ENCODE results near the gene BRD7.

The BRD7 gene

DNA sequence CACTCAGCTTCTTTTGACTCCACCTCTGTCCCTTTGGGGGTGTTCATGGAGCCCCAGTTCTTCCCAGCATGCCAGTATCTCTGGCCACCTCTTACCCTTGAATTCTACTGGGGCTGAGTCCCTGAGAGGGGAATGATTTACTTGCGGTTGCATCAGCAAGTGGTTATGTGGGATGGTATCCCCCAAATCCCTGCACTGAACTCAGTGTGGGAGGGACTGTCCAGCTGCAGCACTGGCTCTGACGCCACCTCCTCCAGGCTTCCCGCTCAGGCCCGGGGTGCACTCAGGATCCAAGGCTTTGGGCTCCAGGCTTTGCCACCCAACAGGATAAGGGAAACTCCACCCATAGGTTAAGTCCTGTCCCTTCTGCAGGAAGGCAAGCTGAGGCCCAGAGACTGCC is 21.1 kb upstream of the BRD7 start:
- TF ChIP-seq CTCF (IDR thresholded peaks at IDR 0.05; ENCODE audit: borderline replicate concordance, insufficient read depth, low read depth, low read length), result no peak
- H3K4me3 ChIP-seq (ENCODE audit: low read depth, low read length), result no peak overlapping the region

DNA sequence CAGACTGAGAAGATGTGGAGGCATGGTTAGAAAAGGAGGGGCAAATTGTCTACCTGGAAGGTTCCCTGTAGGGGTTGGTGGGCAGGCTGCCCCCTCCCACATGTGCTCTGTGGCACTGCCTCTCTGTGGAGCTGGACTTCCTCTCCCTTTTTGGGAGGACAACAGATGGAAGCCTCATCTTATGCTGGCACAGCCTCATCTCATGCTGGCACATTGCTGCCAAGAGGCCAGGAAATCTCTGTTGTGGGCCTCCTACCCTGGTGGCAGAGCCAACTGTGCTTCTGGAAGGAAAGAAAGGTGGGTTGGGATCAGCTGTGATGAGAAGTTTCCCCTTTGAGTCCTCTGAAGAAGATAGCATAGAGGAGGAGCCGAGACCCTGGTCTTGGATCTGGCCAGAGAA is 19.7 kb upstream of the BRD7 start:
- H3K4me3 ChIP-seq (ENCODE audit: low read depth, low read length), result no peak overlapping the region
- TF ChIP-seq CTCF (IDR thresholded peaks at IDR 0.05; ENCODE audit: borderline replicate concordance, insufficient read depth, low read depth, low read length), result no peak

DNA sequence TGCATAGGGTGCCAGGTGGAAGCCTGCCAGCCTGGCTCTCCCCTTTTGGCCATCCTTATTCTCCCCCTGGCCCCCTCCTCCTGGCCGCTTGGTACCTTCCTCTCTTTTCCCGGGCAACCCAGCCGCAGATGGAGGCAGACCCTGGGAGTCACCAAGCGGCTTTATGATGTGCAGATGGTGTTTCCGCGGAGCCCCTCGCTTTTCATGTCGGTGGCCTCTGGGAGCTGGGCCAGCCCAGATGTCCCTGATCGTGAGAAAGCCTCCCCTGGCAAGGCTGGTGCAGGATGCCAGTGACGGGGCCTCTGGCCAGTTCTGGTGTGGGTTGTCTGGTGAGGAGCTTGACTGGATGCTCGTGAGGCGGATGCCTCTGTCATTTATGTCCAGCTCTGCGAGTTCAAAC is 18.0 kb upstream of the BRD7 start:
- no peak overlapping the region for H3K4me3 ChIP-seq (ENCODE audit: low read depth, low read length)
- no peak for TF ChIP-seq CTCF (IDR thresholded peaks at IDR 0.05; ENCODE audit: borderline replicate concordance, insufficient read depth, low read depth, low read length)

DNA sequence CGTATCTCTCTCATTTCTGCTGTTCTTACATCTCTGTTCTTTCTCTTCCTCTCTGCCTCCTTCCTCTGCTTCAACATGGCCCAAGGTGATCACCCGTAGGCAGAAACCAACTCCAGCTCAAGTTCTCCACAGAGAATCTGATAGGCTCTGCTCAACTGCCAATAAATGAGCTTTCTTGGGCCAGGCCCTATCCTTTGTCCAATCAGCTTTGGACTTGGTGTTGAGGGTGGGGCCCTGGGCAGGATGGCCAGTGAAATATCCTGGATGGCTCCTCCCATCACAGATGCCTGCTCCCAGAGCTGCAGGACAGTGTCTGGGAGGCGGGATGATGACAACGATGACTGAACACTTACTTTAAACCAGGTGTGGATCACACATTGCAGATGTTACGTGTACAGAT is 17.4 kb upstream of the BRD7 start:
- TF ChIP-seq CTCF (IDR thresholded peaks at IDR 0.05; ENCODE audit: borderline replicate concordance, insufficient read depth, low read depth, low read length), result no peak
- H3K4me3 ChIP-seq (ENCODE audit: low read depth, low read length), result no peak overlapping the region

DNA sequence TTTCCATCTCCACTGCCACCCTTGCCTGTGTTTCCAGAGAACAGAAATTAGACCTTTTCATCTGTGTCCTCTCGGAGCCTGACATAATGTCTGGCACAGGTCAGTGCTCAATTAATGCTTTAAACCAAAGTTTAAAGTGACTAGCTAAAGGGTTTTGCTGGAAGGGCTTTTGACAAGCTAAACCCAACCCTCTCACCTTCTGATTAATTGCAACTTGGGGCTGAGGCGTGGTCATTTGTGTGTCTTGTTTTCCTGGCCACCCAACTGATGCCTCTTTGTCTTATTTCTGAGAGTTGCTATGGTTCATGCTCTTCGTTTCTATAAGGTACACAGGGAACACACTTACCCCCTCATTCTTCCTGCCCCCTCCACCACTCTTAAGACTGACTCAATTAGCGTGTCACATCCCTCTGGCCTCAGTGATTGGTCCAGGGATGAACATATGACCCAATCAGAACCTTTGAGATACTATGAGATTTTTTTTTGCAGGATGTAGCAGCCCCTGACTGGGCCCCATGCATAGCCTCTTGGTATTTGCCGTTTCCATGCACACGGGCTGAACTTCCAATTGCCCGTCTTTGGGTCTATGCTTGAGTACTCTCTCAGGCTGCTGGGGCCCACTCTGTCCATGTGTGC is 15.8 kb upstream of the BRD7 start:
- TF ChIP-seq CTCF (IDR thresholded peaks at IDR 0.05; ENCODE audit: borderline replicate concordance, insufficient read depth, low read depth, low read length), result no peak
- H3K4me3 ChIP-seq (ENCODE audit: low read depth, low read length), result no peak overlapping the region

DNA sequence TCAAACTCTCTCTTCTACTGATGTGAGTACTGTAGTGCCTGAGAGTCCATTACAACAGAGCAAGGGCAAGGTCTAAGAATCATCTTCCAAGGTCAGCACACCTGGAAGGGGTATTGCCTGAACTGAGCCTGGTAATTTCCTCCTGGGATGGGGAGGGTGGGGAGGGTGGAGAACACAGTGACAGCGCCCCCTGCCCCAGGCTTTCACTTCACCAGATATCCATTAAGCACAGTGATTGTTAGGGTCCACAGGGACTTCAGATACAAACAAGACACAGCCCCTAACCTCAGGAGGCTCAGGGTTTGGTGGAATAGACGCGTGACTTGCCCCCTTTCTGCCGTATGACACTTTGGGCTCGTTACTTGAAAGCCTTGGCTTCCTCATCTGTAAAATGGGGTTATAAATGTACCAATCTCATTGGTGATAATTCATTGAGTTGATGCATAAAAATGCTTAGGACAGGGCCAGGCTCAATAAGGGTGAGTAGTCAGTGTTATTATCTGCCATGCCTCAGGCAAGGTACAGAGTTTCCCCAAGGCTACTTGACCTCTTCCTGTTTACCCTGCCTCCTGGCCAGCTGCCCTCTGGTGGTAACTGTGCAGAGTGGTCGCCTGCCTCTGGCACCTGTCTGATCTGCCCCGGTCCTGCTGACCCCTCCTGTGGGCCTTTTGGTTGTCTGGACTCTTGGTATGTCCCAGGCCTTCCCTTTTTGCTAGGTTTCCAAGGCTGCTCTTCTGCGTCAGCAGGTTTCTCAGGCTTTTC is 13.1 kb upstream of the BRD7 start:
- peak; percentile 40; the same call in 1 of the 2 replicates for TF ChIP-seq CTCF (IDR thresholded peaks at IDR 0.05; ENCODE audit: borderline replicate concordance, insufficient read depth, low read depth, low read length)
- H3K4me3 ChIP-seq (ENCODE audit: low read depth, low read length), result no peak overlapping the region

GRCh38 chr16:50378417-50378816 is 9.6 kb upstream of the BRD7 start:
- TF ChIP-seq CTCF (IDR thresholded peaks at IDR 0.05; ENCODE audit: borderline replicate concordance, insufficient read depth, low read depth, low read length), result no peak
- no peak overlapping the region for H3K4me3 ChIP-seq (ENCODE audit: low read depth, low read length)

All from GM12875 (cell line).